IMR-90 (cell line): ENCODE data around the gene IP6K1. TPM values are rescaled to one million over a fixed set of nuclear protein-coding genes. Genes with fewer than 3 reads are reported as not detected.
"Not testable (repeated sequence)": the region's sequence is repeated elsewhere in the genome, so short reads cannot be mapped to it uniquely, and the experiment has no call there.

Experiments used
- ATAC-seq: fragments of 200-7000 bp; cut with Tn5 transposase; 2 replicates; pipeline ENCODE4 v1.9.1; 2020; ENCODE audit warnings: low read depth, mild to moderate bottlenecking, moderate library complexity
- BruUV-seq: library from RNA; stranded (reverse); fragments of 400-500 nt; replicated peaks from 2 replicates; lab custom pipeline; 2021; lab: Mats Ljungman, UMichigan
- CTCF ChIA-PET: fragments of 300-600 bp; formaldehyde crosslinking; extraction: SDS; loops from one replicate; lab custom pipeline; 2021; ENCODE audit warnings: antibody characterized with exemption; lab: Yijun Ruan, JAX
- POLR2A ChIA-PET: fragments of 300-600 bp; sonication (Branson Sonifier 250); formaldehyde crosslinking; loops from one replicate; lab custom pipeline; 2022; ENCODE audit warnings: antibody characterized with exemption; ENCODE audit not compliant: unreplicated experiment; lab: Charles Lee
- DNase-seq: peaks from one replicate; pipeline ENCODE4 v3.0.0; 2013
- H2AFZ ChIP-seq: replicated peaks from 2 replicates; pipeline ENCODE3; 2013; ENCODE audit warnings: low read length, mild to moderate bottlenecking; ENCODE audit not compliant: poor library complexity
- H2AK5ac ChIP-seq: 2 replicates; pipeline ENCODE4 v1.6.1; 2013; ENCODE audit warnings: low read depth, low read length, inconsistent platforms
- H2AK9ac ChIP-seq: replicated peaks from 2 replicates; pipeline ENCODE3; 2013; ENCODE audit warnings: mild to moderate bottlenecking, low read depth, low read length, moderate library complexity; ENCODE audit not compliant: poor library complexity
- H2BK120ac ChIP-seq: 2 replicates; pipeline ENCODE4 v1.6.1; 2013; ENCODE audit warnings: low read depth, low read length, inconsistent platforms
- H2BK15ac ChIP-seq: 3 replicates; pipeline ENCODE4 v1.6.1; 2013; ENCODE audit warnings: low read depth, low read length, inconsistent platforms
- H2BK20ac ChIP-seq: 2 replicates; pipeline ENCODE4 v1.6.1; 2013; ENCODE audit warnings: low read depth, mild to moderate bottlenecking, inconsistent platforms, low read length, moderate library complexity
- H2BK5ac ChIP-seq: 2 replicates; pipeline ENCODE4 v1.6.1; 2013; ENCODE audit warnings: mild to moderate bottlenecking, low read depth, low read length, inconsistent platforms; ENCODE audit not compliant: poor library complexity, severe bottlenecking
- H3K14ac ChIP-seq: replicated peaks from 2 replicates; pipeline ENCODE4 v1.6.1; 2013; ENCODE audit warnings: low read depth, low read length, inconsistent platforms
- H3K18ac ChIP-seq: 2 replicates; pipeline ENCODE4 v1.6.1; 2013; ENCODE audit warnings: low read depth, low read length, control low read depth
- H3K23ac ChIP-seq: 2 replicates; pipeline ENCODE4 v1.6.1; 2013; ENCODE audit warnings: low read depth, low read length, inconsistent platforms
- H3K27ac ChIP-seq: 2 replicates; pipeline ENCODE4 v1.5.1; 2013; ENCODE audit warnings: mild to moderate bottlenecking, control low read depth, low read length; ENCODE audit not compliant: insufficient read depth
- H3K27me3 ChIP-seq: 2 replicates; pipeline ENCODE4 v1.6.1; 2013; ENCODE audit warnings: low read length; ENCODE audit not compliant: control insufficient read depth, insufficient read depth
- H3K36me3 ChIP-seq: 2 replicates; pipeline ENCODE4 v1.6.1; 2013; ENCODE audit warnings: low read length, mixed read lengths; ENCODE audit not compliant: control insufficient read depth, insufficient read depth
- H3K4ac ChIP-seq: 2 replicates; pipeline ENCODE4 v1.6.1; 2013; ENCODE audit warnings: low read depth, low read length, inconsistent platforms
- H3K4me1 ChIP-seq: 2 replicates; pipeline ENCODE4 v1.6.1; 2013; ENCODE audit warnings: low read length, mixed read lengths; ENCODE audit not compliant: control insufficient read depth, insufficient read depth
- H3K4me2 ChIP-seq: 2 replicates; pipeline ENCODE4 v1.6.1; 2013; ENCODE audit warnings: low read depth, mild to moderate bottlenecking, control low read depth, low read length, moderate library complexity
- H3K4me3 ChIP-seq: 2 replicates; pipeline ENCODE4 v1.5.1; 2013; ENCODE audit warnings: low read depth, mild to moderate bottlenecking, control low read depth, low read length, moderate library complexity; ENCODE audit not compliant: insufficient read depth
- H3K56ac ChIP-seq: 2 replicates; pipeline ENCODE4 v1.6.1; 2013; ENCODE audit warnings: low read length, inconsistent platforms; ENCODE audit not compliant: insufficient read depth; ENCODE audit errors: extremely low read depth
- H3K79me1 ChIP-seq, 2 experiments: 2 replicates each; pipeline ENCODE4 v1.6.1; 2013; ENCODE audit warnings: low read length in 2 of 2, inconsistent platforms in 1 of 2, low read depth in 1 of 2
- H3K9ac ChIP-seq: 2 replicates; pipeline ENCODE4 v1.6.1; 2013; ENCODE audit warnings: low read depth, low read length, control low read depth
- H3K9me1 ChIP-seq: 2 replicates; pipeline ENCODE4 v1.6.1; 2013; ENCODE audit warnings: low read length, inconsistent platforms; ENCODE audit not compliant: insufficient read depth
- H3K9me3 ChIP-seq: 2 replicates; pipeline ENCODE4 v1.6.1; 2013; ENCODE audit warnings: low read length; ENCODE audit not compliant: control insufficient read depth, insufficient read depth
- H4K20me1 ChIP-seq: 2 replicates; pipeline ENCODE4 v1.6.1; 2013; ENCODE audit warnings: low read length, inconsistent platforms; ENCODE audit not compliant: insufficient read depth
- H4K5ac ChIP-seq: 2 replicates; pipeline ENCODE4 v1.6.1; 2013; ENCODE audit warnings: mild to moderate bottlenecking, low read depth, low read length, control low read depth
- H4K8ac ChIP-seq, 2 experiments: 2 replicates each; pipeline ENCODE4 v1.6.1; 2013; ENCODE audit warnings: low read depth in 2 of 2, low read length in 2 of 2, control low read depth in 1 of 2, inconsistent platforms in 1 of 2
- H4K91ac ChIP-seq: 2 replicates; pipeline ENCODE4 v1.6.1; 2013; ENCODE audit warnings: low read depth, low read length, inconsistent platforms; ENCODE audit not compliant: insufficient read depth
- WGBS, 2 experiments: methylation state at CpG; one replicate each; pipeline versions ENCODE4 v1.1.5 to v1.1.7; 2013; ENCODE audit warnings: missing lambda C conversion rate in 2 of 2; ENCODE audit not compliant: insufficient read length in 1 of 2; ENCODE audit errors: extremely low coverage in 2 of 2; 5-methylcytosine and 5-hydroxymethylcytosine counted together
- dilution Hi-C: fragments of 300-500 bp; cut with HindIII; formaldehyde crosslinking; loops from one replicate; pipeline ENCODE4 v1.14.3; 2018; ENCODE audit warnings: low sequenced_read_pairs; ENCODE audit not compliant: unreplicated experiment
- in situ Hi-C: fragments of 300-500 bp; cut with MboI; formaldehyde crosslinking; loops from 3 replicates; pipeline ENCODE4 v1.14.3; 2019; ENCODE audit warnings: low sequenced_read_pairs, inconsistent platforms, mixed read lengths
- intact Hi-C: fragments of 100-400 bp; cut with micrococcal nuclease; formaldehyde crosslinking; loops from 2 replicates; pipeline ENCODE4 v1.10.0; 2022
- polyA plus RNA-seq, 3 experiments: library from polyadenylated mRNA; depleted of rRNA; stranded (reverse); fragments of >200 nt; gene quantifications; 2 replicates each; pipeline ENCODE4 v1.2.3, GENCODE V29; 2012; ENCODE audit warnings: low replicate concordance in 1 of 3
- total RNA-seq: library from RNA; depleted of rRNA; stranded (reverse); fragments of >200 nt; gene quantifications from 2 replicates; pipeline ENCODE4 v1.2.3, GENCODE V29; 2012

The IP6K1 gene
- total and polyA plus RNA-seq, 2 of the 4 experiments (the other 2 are of a cell fraction): 28.3 to 28.7 TPM

DNA sequence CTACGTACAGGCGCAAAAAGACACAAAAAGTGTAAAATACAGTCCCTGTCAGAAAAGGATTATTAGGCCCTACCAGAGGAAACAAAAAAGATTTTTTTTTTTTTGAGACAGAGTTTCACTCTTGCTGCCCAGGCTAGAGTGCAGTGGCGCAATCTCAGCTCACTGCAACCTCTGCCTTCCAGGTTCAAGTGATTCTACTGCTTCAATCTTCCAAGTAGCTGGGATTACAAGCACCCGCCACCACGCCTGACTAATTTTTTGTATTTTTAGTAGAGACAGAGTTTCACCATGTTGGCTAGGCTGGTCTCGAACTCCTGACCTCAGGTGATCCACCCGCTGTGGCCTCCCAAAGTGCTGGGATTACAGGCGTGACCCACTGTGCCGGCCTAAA is 5.4 kb downstream of the IP6K1 start:
- H2AK5ac ChIP-seq, H3K23ac ChIP-seq, H2BK120ac ChIP-seq, intact Hi-C loops, POLR2A ChIA-PET, dilution Hi-C loops, H3K27ac ChIP-seq, DNase-seq, H3K14ac ChIP-seq, H2BK20ac ChIP-seq, H2AK9ac ChIP-seq, H3K9ac ChIP-seq, H3K4me1 ChIP-seq, H3K9me3 ChIP-seq, CTCF ChIA-PET, ATAC-seq, H3K18ac ChIP-seq, H2BK15ac ChIP-seq, H3K56ac ChIP-seq, in situ Hi-C loops, H2BK5ac ChIP-seq, BruUV-seq, H3K4me3 ChIP-seq, H4K8ac ChIP-seq, H3K4me2 ChIP-seq, H2AFZ ChIP-seq, H3K27me3 ChIP-seq, H4K5ac ChIP-seq, H4K91ac ChIP-seq, H3K4ac ChIP-seq: not testable (repeated sequence)
- WGBS, 2 experiments: 92% methylated on average over 2 of the region's 9 CpGs; no CpG with 5 or more reads in 1 of the 2 experiments
- H3K36me3 ChIP-seq: peaks cover 12% of the 10 kb centered on the region
- H4K20me1 ChIP-seq: peaks cover 49% of the 10 kb centered on the region
- peaks cover 7 to 79% of the 10 kb centered on the region in 2 experiments for H3K79me1 ChIP-seq
- peaks cover 11% of the 10 kb centered on the region for H3K9me1 ChIP-seq
